CD14-positive monocyte (primary cell): ENCODE data around the gene KIAA0319L. TPM values are rescaled to one million over a fixed set of nuclear protein-coding genes. Genes with fewer than 3 reads are reported as not detected.

Experiments used
- DNase-seq, 3 donors: peaks; one replicate each; pipeline ENCODE4 v3.0.0-alpha.2; 2011 to 2022
- H2AFZ ChIP-seq: 2 replicates; pipeline ENCODE4 v1.6.0; 2012; ENCODE audit warnings: mild to moderate bottlenecking, low read depth, low read length, inconsistent platforms; ENCODE audit not compliant: insufficient read depth, poor library complexity, severe bottlenecking
- H3K27ac ChIP-seq, 2 donors: 1 replicate in 1 of 2; 2 replicates in 1 of 2; pipeline ENCODE4 v1.5.1; 2012 to 2013; ENCODE audit warnings: low read length in 2 of 2, control low read depth in 1 of 2, inconsistent platforms in 1 of 2, low read depth in 1 of 2, mild to moderate bottlenecking in 1 of 2
- H3K27me3 ChIP-seq, 2 donors: one replicate each; pipeline versions ENCODE4 v1.6.0 to v1.6.1; 2011 to 2013; ENCODE audit warnings: low read length in 2 of 2; ENCODE audit not compliant: control insufficient read depth in 2 of 2, insufficient read depth in 2 of 2
- H3K36me3 ChIP-seq, 2 donors: replicated peaks in 1 of 2; 1 replicate in 1 of 2; 2 replicates in 1 of 2; pipeline versions ENCODE4 v1.5.1 to v1.6.1; 2012 to 2013; ENCODE audit warnings: low read length in 2 of 2, control low read depth in 1 of 2, inconsistent platforms in 1 of 2, mild to moderate bottlenecking in 1 of 2; ENCODE audit not compliant: insufficient read depth in 2 of 2, control insufficient read depth in 1 of 2
- H3K4me1 ChIP-seq, 2 donors: 1 replicate in 1 of 2; 2 replicates in 1 of 2; pipeline versions ENCODE4 v1.5.1 to v1.6.1; 2012 to 2013; ENCODE audit warnings: low read length in 2 of 2, control low read depth in 1 of 2, inconsistent platforms in 1 of 2, mild to moderate bottlenecking in 1 of 2, moderate library complexity in 1 of 2; ENCODE audit not compliant: insufficient read depth in 2 of 2, control insufficient read depth in 1 of 2
- H3K4me2 ChIP-seq: replicated peaks from 2 replicates; pipeline ENCODE3; 2012; ENCODE audit warnings: low read length, moderate library complexity, mild to moderate bottlenecking; ENCODE audit not compliant: poor library complexity, severe bottlenecking; ENCODE audit errors: extremely low read depth
- H3K4me3 ChIP-seq, 3 experiments: fragments of 200-600 bp in 1 of 3; sonication (generic) in 1 of 3; replicated peaks in 1 of 3; 1 replicate in 2 of 3; 2 replicates in 1 of 3; pipeline ENCODE4 v1.5.1; 2011 to 2013; ENCODE audit warnings: low read length in 3 of 3, mild to moderate bottlenecking in 3 of 3, control low read depth in 2 of 3, low read depth in 2 of 3, inconsistent platforms in 1 of 3, moderate library complexity in 1 of 3
- H3K79me2 ChIP-seq: 2 replicates; pipeline ENCODE4 v1.6.0; 2012; ENCODE audit warnings: mild to moderate bottlenecking, control low read depth, inconsistent platforms, low read length, moderate library complexity; ENCODE audit not compliant: insufficient read depth
- H3K9ac ChIP-seq: 2 replicates; pipeline ENCODE4 v1.6.0; 2017; ENCODE audit warnings: low read length, mild to moderate bottlenecking; ENCODE audit not compliant: insufficient read depth, poor library complexity, severe bottlenecking
- H3K9me3 ChIP-seq, 2 donors: replicated peaks in 1 of 2; 1 replicate in 1 of 2; 2 replicates in 1 of 2; pipeline versions ENCODE4 v1.5.1 to v1.6.1; 2012 to 2013; ENCODE audit warnings: low read length in 2 of 2, control low read depth in 1 of 2; ENCODE audit not compliant: control insufficient read depth in 1 of 2, insufficient read depth in 1 of 2
- H4K20me1 ChIP-seq: 2 replicates; pipeline ENCODE4 v1.6.0; 2012; ENCODE audit warnings: mild to moderate bottlenecking, low read length, control low read depth, moderate library complexity; ENCODE audit not compliant: insufficient read depth
- H3K27ac Mint-ChIP-seq, 7 donors: one replicate each; pipeline ENCODE4 v1.8.0; 2020; ENCODE audit warnings: mild to moderate bottlenecking in 7 of 7, mixed read lengths in 7 of 7, moderate library complexity in 6 of 7, inconsistent platforms in 2 of 7
- H3K27me3 Mint-ChIP-seq, 3 donors: one replicate each; pipeline ENCODE4 v1.8.0; 2021 to 2022; ENCODE audit warnings: low read depth in 3 of 3, mild to moderate bottlenecking in 3 of 3, mixed read lengths in 3 of 3, moderate library complexity in 3 of 3, inconsistent platforms in 1 of 3
- H3K36me3 Mint-ChIP-seq, 2 donors: one replicate each; pipeline ENCODE4 v1.8.0; 2020; ENCODE audit warnings: mixed read lengths in 2 of 2, inconsistent platforms in 1 of 2, mild to moderate bottlenecking in 1 of 2
- H3K4me1 Mint-ChIP-seq: one replicate; pipeline ENCODE4 v1.8.0; 2020; ENCODE audit warnings: mild to moderate bottlenecking, mixed read lengths
- H3K4me3 Mint-ChIP-seq, 2 donors: one replicate each; pipeline ENCODE4 v1.8.0; 2020; ENCODE audit warnings: mild to moderate bottlenecking in 2 of 2, mixed read lengths in 2 of 2, moderate library complexity in 1 of 2
- H3K9me3 Mint-ChIP-seq, 7 donors: one replicate each; pipeline ENCODE4 v1.8.0; 2020 to 2022; ENCODE audit warnings: mixed read lengths in 7 of 7, mild to moderate bottlenecking in 6 of 7, moderate library complexity in 6 of 7, inconsistent platforms in 2 of 7
- WGBS: methylation state at CpG from one replicate; pipeline ENCODE4 v1.1.5; 2013; ENCODE audit warnings: missing lambda C conversion rate; ENCODE audit not compliant: insufficient coverage; 5-methylcytosine and 5-hydroxymethylcytosine counted together
- intact Hi-C, 2 donors: fragments of 100-400 bp; cut with micrococcal nuclease; formaldehyde crosslinking; loops; one replicate each; pipeline versions ENCODE4 v1.15.0 to v1.15.1; 2023
- polyA plus RNA-seq, 3 donors: library from polyadenylated mRNA; depleted of rRNA in 1 of 3; unstranded in 2 of 3; stranded (reverse) in 1 of 3; fragments of 300-500 nt in 2 of 3; fragments of >200 nt in 1 of 3; fragmentation: Illumina TruSeq in 2 of 3; gene quantifications; 1 replicate in 2 of 3; 2 replicates in 1 of 3; pipeline ENCODE4 v1.2.3, GENCODE V29; 2012 to 2021
- TF ChIP-seq, protein P1 (sequence below): fragments of 200-600 bp; IDR thresholded peaks from one replicate; pipeline ENCODE4 v1.8.0; 2022; ENCODE audit warnings: antibody characterized with exemption, mild to moderate bottlenecking

KIAA0319L gene
- polyA plus RNA-seq, 3 donors: 20.6 to 75.3 (median 28.6) TPM

- Mint-ChIP-seq H3K4me3 (peak overlapping the region; percentile 37 to 46), H3K27ac (no peak overlapping the region), H3K9me3 (peaks cover 0 to 5% (median 0%) of the 10 kb centered on the region in 7 donors), H3K36me3 (peaks cover 11 to 30% of the 10 kb centered on the region in 2 donors), H3K4me1 (peaks cover 40% of the 10 kb centered on the region), H3K27me3 (peaks cover 29 to 38% (median 37%) of the 10 kb centered on the region in 3 donors)
- H3K27ac ChIP-seq: no peak overlapping the region
- intact Hi-C loops: loop anchor here (5.0 to 10.0 kb wide), 2 partner anchors 70 to 137 kb away; partner anchors contain the start of gene PSMB2 (in 1 of the 2)
- peaks cover 6 to 29% of the 10 kb centered on the region in 2 donors for H3K27me3 ChIP-seq
- H3K9me3 ChIP-seq: no peaks in the 10 kb centered on the region
- peaks cover 4% of the 10 kb centered on the region for H3K79me2 ChIP-seq
- no peaks in the 10 kb centered on the region for H4K20me1 ChIP-seq
- 88% methylated on average over 21 of the region's 30 CpGs for whole genome bisulfite sequencing
- H3K4me1 ChIP-seq: peaks cover 45 to 51% of the 10 kb centered on the region in 2 donors
- TF ChIP-seq, protein P1, sequence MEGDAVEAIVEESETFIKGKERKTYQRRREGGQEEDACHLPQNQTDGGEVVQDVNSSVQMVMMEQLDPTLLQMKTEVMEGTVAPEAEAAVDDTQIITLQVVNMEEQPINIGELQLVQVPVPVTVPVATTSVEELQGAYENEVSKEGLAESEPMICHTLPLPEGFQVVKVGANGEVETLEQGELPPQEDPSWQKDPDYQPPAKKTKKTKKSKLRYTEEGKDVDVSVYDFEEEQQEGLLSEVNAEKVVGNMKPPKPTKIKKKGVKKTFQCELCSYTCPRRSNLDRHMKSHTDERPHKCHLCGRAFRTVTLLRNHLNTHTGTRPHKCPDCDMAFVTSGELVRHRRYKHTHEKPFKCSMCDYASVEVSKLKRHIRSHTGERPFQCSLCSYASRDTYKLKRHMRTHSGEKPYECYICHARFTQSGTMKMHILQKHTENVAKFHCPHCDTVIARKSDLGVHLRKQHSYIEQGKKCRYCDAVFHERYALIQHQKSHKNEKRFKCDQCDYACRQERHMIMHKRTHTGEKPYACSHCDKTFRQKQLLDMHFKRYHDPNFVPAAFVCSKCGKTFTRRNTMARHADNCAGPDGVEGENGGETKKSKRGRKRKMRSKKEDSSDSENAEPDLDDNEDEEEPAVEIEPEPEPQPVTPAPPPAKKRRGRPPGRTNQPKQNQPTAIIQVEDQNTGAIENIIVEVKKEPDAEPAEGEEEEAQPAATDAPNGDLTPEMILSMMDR: no peak
- no peak overlapping the region for H3K4me3 ChIP-seq
- H2AFZ ChIP-seq: no peak overlapping the region
- no peaks in the 10 kb centered on the region for H3K36me3 ChIP-seq
- DNase-seq: no peak
- no peak overlapping the region for H3K4me2 ChIP-seq
- no peak overlapping the region for H3K9ac ChIP-seq
Observed at GRCh38 chr1:35574655-35575415, 17.6 kb upstream of the KIAA0319L start.

DNA sequence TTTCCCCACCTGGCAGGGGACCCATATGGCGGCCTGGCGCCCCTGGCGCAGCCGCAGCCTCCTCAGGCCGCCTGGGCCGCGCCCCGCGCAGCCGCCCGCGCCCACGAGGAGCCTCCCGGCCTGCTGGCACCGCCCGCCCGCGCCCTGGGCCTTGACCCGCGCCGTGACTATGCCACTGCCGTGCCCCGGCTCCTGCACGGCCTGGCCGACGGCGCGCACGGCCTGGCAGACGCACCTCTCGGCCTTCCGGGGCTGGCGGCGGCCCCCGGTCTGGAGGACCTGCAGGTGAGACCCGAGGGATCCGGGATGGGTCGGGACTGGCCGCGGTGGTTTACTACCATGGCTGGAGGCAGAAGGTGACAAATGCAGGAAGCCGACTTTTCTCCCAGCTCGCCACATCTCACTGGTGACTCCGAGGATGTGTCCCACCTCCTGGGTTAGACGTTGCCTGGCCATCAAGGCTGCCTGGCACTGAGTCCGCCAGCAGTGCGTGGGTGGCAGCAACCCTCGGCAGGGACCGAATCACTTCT is 17.0 kb upstream of the KIAA0319L start:
- H3K27ac ChIP-seq: no peak overlapping the region
- intact Hi-C loops: loop anchor here (5.0 to 10.0 kb wide), 2 partner anchors 71 to 138 kb away; partner anchors contain the start of gene PSMB2 (in 1 of the 2)
- WGBS: 98% methylated on average over 48 of the region's 48 CpGs
- Mint-ChIP-seq H3K27ac (no peak overlapping the region), H3K4me3 (peak overlapping the region in 1 of 2 donors; percentile 46), H3K9me3 (peaks cover 0 to 5% (median 0%) of the 10 kb centered on the region in 7 donors), H3K27me3 (peaks cover 29 to 38% (median 37%) of the 10 kb centered on the region in 3 donors), H3K36me3 (peaks cover 11 to 30% of the 10 kb centered on the region in 2 donors), H3K4me1 (peaks cover 40% of the 10 kb centered on the region)
- H3K4me2 ChIP-seq: no peak overlapping the region
- peaks cover 4% of the 10 kb centered on the region for H3K79me2 ChIP-seq
- H3K27me3 ChIP-seq: peaks cover 6 to 29% of the 10 kb centered on the region in 2 donors
- no peak overlapping the region for H3K9ac ChIP-seq
- H4K20me1 ChIP-seq: no peaks in the 10 kb centered on the region
- DNase-seq: no peak
- no peak overlapping the region for H2AFZ ChIP-seq
- no peak overlapping the region for H3K4me3 ChIP-seq
- H3K36me3 ChIP-seq: no peaks in the 10 kb centered on the region
- TF ChIP-seq, protein P1: no peak
- H3K9me3 ChIP-seq: no peaks in the 10 kb centered on the region
- H3K4me1 ChIP-seq: peaks cover 45 to 51% of the 10 kb centered on the region in 2 donors
